OCI-LY1 (cell line): ENCODE results near the gene LDLRAD3.

Experiments used
- H2AFZ ChIP-seq: fragments of 200-600 bp; sonication (generic), shearing (Covaris generic); 2 replicates; pipeline ENCODE4 v1.6.0; 2014; ENCODE audit warnings: antibody characterized with exemption, mild to moderate bottlenecking, low read length
- H3F3A ChIP-seq: fragments of 200-600 bp; sonication (generic), shearing (Covaris generic); 2 replicates; pipeline ENCODE4 v1.6.0; 2014; ENCODE audit warnings: mild to moderate bottlenecking, antibody characterized with exemption, low read length, moderate library complexity; ENCODE audit not compliant: insufficient read depth
- H3K27ac ChIP-seq: fragments of 200-600 bp; sonication (generic); 2 replicates; pipeline ENCODE4 v1.5.1; 2014; ENCODE audit warnings: low read length, mixed run types, mild to moderate bottlenecking, low read depth; ENCODE audit not compliant: poor library complexity, severe bottlenecking
- H3K27me3 ChIP-seq: fragments of 200-600 bp; sonication (generic); 2 replicates; pipeline ENCODE4 v1.6.0; 2014; ENCODE audit warnings: antibody characterized with exemption, mild to moderate bottlenecking, low read length, moderate library complexity; ENCODE audit not compliant: insufficient read depth
- H3K36me3 ChIP-seq: fragments of 200-600 bp; sonication (generic); 2 replicates; pipeline ENCODE4 v1.6.1; 2014; ENCODE audit warnings: mild to moderate bottlenecking, antibody characterized with exemption, low read length, moderate library complexity, mixed read lengths; ENCODE audit not compliant: insufficient read depth
- H3K4me1 ChIP-seq: fragments of 200-600 bp; sonication (generic); 2 replicates; pipeline ENCODE4 v1.5.1; 2014; ENCODE audit warnings: mild to moderate bottlenecking, low read length, moderate library complexity; ENCODE audit not compliant: insufficient read depth, severe bottlenecking
- H3K4me2 ChIP-seq: fragments of 200-600 bp; sonication (generic), shearing (Covaris generic); 2 replicates; pipeline ENCODE4 v1.6.1; 2014; ENCODE audit warnings: low read length
- H3K4me3 ChIP-seq: fragments of 200-600 bp; sonication (generic); 2 replicates; pipeline ENCODE4 v1.5.1; 2014; ENCODE audit warnings: low read length, low read depth, mild to moderate bottlenecking, mixed read lengths; ENCODE audit not compliant: poor library complexity, severe bottlenecking
- H3K79me2 ChIP-seq: fragments of 200-600 bp; shearing (Covaris generic); 2 replicates; pipeline ENCODE4 v1.6.1; 2016; ENCODE audit warnings: mixed run types, low read length, mixed read lengths; ENCODE audit not compliant: insufficient read depth
- H3K9ac ChIP-seq: fragments of 200-600 bp; sonication (generic), shearing (Covaris generic); 2 replicates; pipeline ENCODE4 v1.6.1; 2014; ENCODE audit warnings: mild to moderate bottlenecking, low read length, mixed read lengths
- H3K9me2 ChIP-seq: fragments of 200-600 bp; sonication (generic), shearing (Covaris generic); 2 replicates; pipeline ENCODE4 v1.6.1; 2014; ENCODE audit warnings: low read depth, mild to moderate bottlenecking, low read length, mixed read lengths
- H3K9me3 ChIP-seq: fragments of 200-600 bp; shearing (Covaris generic); 2 replicates; pipeline ENCODE4 v1.6.1; 2014; ENCODE audit warnings: low read length, mixed read lengths
- H4K20me1 ChIP-seq: fragments of 200-600 bp; sonication (generic), shearing (Covaris generic); 2 replicates; pipeline ENCODE4 v1.6.0; 2016; ENCODE audit warnings: mild to moderate bottlenecking, low read length; ENCODE audit not compliant: insufficient read depth
- CTCF ChIP-seq: fragments of 200-600 bp; sonication (generic), shearing (Covaris generic); IDR thresholded peaks from 2 replicates; pipeline ENCODE4 v1.5.1; 2017; ENCODE audit warnings: mild to moderate bottlenecking, antibody characterized with exemption, low read length, moderate library complexity, mixed read lengths
- EZH2 ChIP-seq: fragments of 200-600 bp; sonication (generic), shearing (Covaris generic); IDR thresholded peaks from 2 replicates; pipeline ENCODE4 v1.8.0; 2017; ENCODE audit warnings: borderline replicate concordance, mixed run types, mild to moderate bottlenecking, antibody characterized with exemption, low read length, moderate library complexity, mixed read lengths

The LDLRAD3 gene

GRCh38 chr11:36210529-36210928 lies 266.7 kb downstream of the LDLRAD3 start:
- H3K27me3 ChIP-seq: no peaks in the 10 kb centered on the region
- H3K9ac ChIP-seq: no peak overlapping the region
- H4K20me1 ChIP-seq: no peaks in the 10 kb centered on the region
- no peak overlapping the region for H3K4me3 ChIP-seq
- H3K9me2 ChIP-seq: no peaks in the 10 kb centered on the region
- H3K36me3 ChIP-seq: no peaks in the 10 kb centered on the region
- no peaks in the 10 kb centered on the region for H3K4me1 ChIP-seq
- no peaks in the 10 kb centered on the region for H3K79me2 ChIP-seq
- no peaks in the 10 kb centered on the region for H3F3A ChIP-seq
- TF ChIP-seq EZH2 (no peak), CTCF (no peak)
- H3K9me3 ChIP-seq: no peaks in the 10 kb centered on the region
- H3K4me2 ChIP-seq: no peak overlapping the region
- no peak overlapping the region for H2AFZ ChIP-seq
- H3K27ac ChIP-seq: no peak overlapping the region

GRCh38 chr11:36211761-36212430 lies 268.0 kb downstream of the LDLRAD3 start:
- Histone ChIP-seq H3K27ac (no peak overlapping the region), H3K9me2 (no peaks in the 10 kb centered on the region), H3K9me3 (no peaks in the 10 kb centered on the region), H3K4me2 (no peak overlapping the region), H3F3A (no peaks in the 10 kb centered on the region), H2AFZ (no peak overlapping the region), H4K20me1 (no peaks in the 10 kb centered on the region), H3K4me1 (no peaks in the 10 kb centered on the region), H3K27me3 (no peaks in the 10 kb centered on the region), H3K4me3 (no peak overlapping the region), H3K79me2 (no peaks in the 10 kb centered on the region), H3K36me3 (no peaks in the 10 kb centered on the region), H3K9ac (no peak overlapping the region)
- TF ChIP-seq CTCF (no peak), EZH2 (no peak)

GRCh38 chr11:36212564-36213392 lies 268.9 kb downstream of the LDLRAD3 start:
- Histone ChIP-seq H3F3A (no peaks in the 10 kb centered on the region), H3K27me3 (no peaks in the 10 kb centered on the region), H4K20me1 (no peaks in the 10 kb centered on the region), H3K79me2 (no peaks in the 10 kb centered on the region), H3K4me3 (no peak overlapping the region), H3K36me3 (no peaks in the 10 kb centered on the region), H3K9me2 (no peaks in the 10 kb centered on the region), H3K27ac (no peak overlapping the region), H3K4me1 (no peaks in the 10 kb centered on the region), H3K9ac (no peak overlapping the region), H2AFZ (no peak overlapping the region), H3K4me2 (no peak overlapping the region), H3K9me3 (no peaks in the 10 kb centered on the region)
- TF ChIP-seq CTCF: no peak
- TF ChIP-seq EZH2: no peak
